ENCODE results near the gene SERINC5. TPM values are rescaled to one million over a fixed set of nuclear protein-coding genes. Genes with fewer than 3 reads are reported as not detected.
"Not testable (repeated sequence)": the region's sequence is repeated elsewhere in the genome, so short reads cannot be mapped to it uniquely, and the experiment has no call there.

The SERINC5 gene
- polyA plus RNA-seq, 3 donors, result 5.0 to 35.9 (median 7.3) TPM

GRCh38 chr5:80116000-80116399, 139.8 kb downstream of the SERINC5 start:
- no CpG with 5 or more reads among the region's 4 CpGs for WGBS (ENCODE audit: insufficient coverage)
- Histone ChIP-seq H3K4me2 (replicated peaks; ENCODE audit: extremely low read depth, low read length, poor library complexity, severe bottlenecking) (no peak overlapping the region), H3K36me3 (replicated peaks in 1 of 2; ENCODE audit: control insufficient read depth in 1 of 2, insufficient read depth in 2 of 2, low read length in 2 of 2) (no peaks in the 10 kb centered on the region), H3K27ac (ENCODE audit: low read depth in 1 of 2, low read length in 2 of 2) (no peak overlapping the region), H4K20me1 (ENCODE audit: insufficient read depth, low read length) (no peaks in the 10 kb centered on the region), H3K79me2 (ENCODE audit: insufficient read depth, low read length) (no peaks in the 10 kb centered on the region), H3K4me1 (ENCODE audit: control insufficient read depth in 1 of 2, insufficient read depth in 2 of 2, low read length in 2 of 2) (peaks cover 0 to 4% of the 10 kb centered on the region in 2 donors), H3K4me3 (replicated peaks in 1 of 3; ENCODE audit: low read depth in 2 of 3, low read length in 3 of 3) (no peak overlapping the region), H3K9me3 (replicated peaks in 1 of 2; ENCODE audit: control insufficient read depth in 1 of 2, insufficient read depth in 1 of 2, low read length in 2 of 2) (peaks cover 0 to 11% of the 10 kb centered on the region in 2 donors), H3K9ac (ENCODE audit: insufficient read depth, low read length, poor library complexity, severe bottlenecking) (no peak overlapping the region), H2AFZ (ENCODE audit: insufficient read depth, low read depth, low read length, poor library complexity, severe bottlenecking) (no peak overlapping the region), H3K27me3 (ENCODE audit: control insufficient read depth in 2 of 2, insufficient read depth in 2 of 2, low read length in 2 of 2) (no peaks in the 10 kb centered on the region)
- H3K36me3 Mint-ChIP-seq, result peaks cover 12 to 13% of the 10 kb centered on the region in 2 donors
- no peak overlapping the region for H3K4me3 Mint-ChIP-seq
- peaks cover 9 to 24% (median 19%) of the 10 kb centered on the region in 7 donors for H3K9me3 Mint-ChIP-seq
- no peak for DNase-seq
- H3K27me3 Mint-ChIP-seq (ENCODE audit: low read depth in 3 of 3), result no peaks in the 10 kb centered on the region
- H3K4me1 Mint-ChIP-seq, result peaks cover 7% of the 10 kb centered on the region
- intact Hi-C loops (cut with micrococcal nuclease), result no loop called here
- TF ChIP-seq, protein P1, sequence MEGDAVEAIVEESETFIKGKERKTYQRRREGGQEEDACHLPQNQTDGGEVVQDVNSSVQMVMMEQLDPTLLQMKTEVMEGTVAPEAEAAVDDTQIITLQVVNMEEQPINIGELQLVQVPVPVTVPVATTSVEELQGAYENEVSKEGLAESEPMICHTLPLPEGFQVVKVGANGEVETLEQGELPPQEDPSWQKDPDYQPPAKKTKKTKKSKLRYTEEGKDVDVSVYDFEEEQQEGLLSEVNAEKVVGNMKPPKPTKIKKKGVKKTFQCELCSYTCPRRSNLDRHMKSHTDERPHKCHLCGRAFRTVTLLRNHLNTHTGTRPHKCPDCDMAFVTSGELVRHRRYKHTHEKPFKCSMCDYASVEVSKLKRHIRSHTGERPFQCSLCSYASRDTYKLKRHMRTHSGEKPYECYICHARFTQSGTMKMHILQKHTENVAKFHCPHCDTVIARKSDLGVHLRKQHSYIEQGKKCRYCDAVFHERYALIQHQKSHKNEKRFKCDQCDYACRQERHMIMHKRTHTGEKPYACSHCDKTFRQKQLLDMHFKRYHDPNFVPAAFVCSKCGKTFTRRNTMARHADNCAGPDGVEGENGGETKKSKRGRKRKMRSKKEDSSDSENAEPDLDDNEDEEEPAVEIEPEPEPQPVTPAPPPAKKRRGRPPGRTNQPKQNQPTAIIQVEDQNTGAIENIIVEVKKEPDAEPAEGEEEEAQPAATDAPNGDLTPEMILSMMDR (IDR thresholded peaks at IDR 0.05), result no peak
- no peak overlapping the region for H3K27ac Mint-ChIP-seq

DNA sequence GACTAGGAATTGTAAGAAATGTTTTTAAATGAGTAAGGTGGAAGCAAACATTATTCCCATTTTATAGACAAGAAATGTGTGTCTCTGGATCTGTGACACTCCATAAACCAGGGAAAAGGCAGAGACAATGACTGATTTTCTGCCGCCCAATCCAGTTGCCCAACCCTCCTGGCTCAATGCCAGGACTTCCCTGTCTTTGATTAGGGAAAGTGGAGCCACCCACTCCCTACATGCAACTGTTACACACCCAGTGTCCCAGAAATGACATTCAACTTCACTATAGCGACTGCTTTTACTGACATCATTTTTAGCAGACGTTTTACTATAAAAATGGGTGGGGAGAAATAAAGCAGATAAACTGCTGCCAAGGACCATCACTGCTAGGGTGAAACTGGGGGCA, 141.0 kb downstream of the SERINC5 start:
- Mint-ChIP-seq H3K36me3 (peaks cover 12% of the 10 kb centered on the region in 2 donors), H3K4me3 (no peak overlapping the region), H3K27ac (no peak overlapping the region), H3K4me1 (peaks cover 7% of the 10 kb centered on the region), H3K9me3 (peaks cover 9 to 21% (median 18%) of the 10 kb centered on the region in 7 donors), H3K27me3 (ENCODE audit: low read depth in 3 of 3) (peaks cover 0 to 2% (median 2%) of the 10 kb centered on the region in 3 donors)
- WGBS (ENCODE audit: insufficient coverage), result no CpG with 5 or more reads among the region's 3 CpGs
- H3K9me3 ChIP-seq (replicated peaks in 1 of 2; ENCODE audit: control insufficient read depth in 1 of 2, insufficient read depth in 1 of 2, low read length in 2 of 2), result peaks cover 0 to 11% of the 10 kb centered on the region in 2 donors
- H4K20me1 ChIP-seq (ENCODE audit: insufficient read depth, low read length), result no peaks in the 10 kb centered on the region
- intact Hi-C loops (cut with micrococcal nuclease), result no loop called here
- H3K36me3 ChIP-seq (replicated peaks in 1 of 2; ENCODE audit: control insufficient read depth in 1 of 2, insufficient read depth in 2 of 2, low read length in 2 of 2), result no peaks in the 10 kb centered on the region
- no peak overlapping the region for H3K4me3 ChIP-seq (replicated peaks in 1 of 3; ENCODE audit: low read depth in 2 of 3, low read length in 3 of 3)
- no peak overlapping the region for H3K4me2 ChIP-seq (replicated peaks; ENCODE audit: extremely low read depth, low read length, poor library complexity, severe bottlenecking)
- peaks cover 0 to 4% of the 10 kb centered on the region in 2 donors for H3K4me1 ChIP-seq (ENCODE audit: control insufficient read depth in 1 of 2, insufficient read depth in 2 of 2, low read length in 2 of 2)
- no peak overlapping the region for H3K27ac ChIP-seq (ENCODE audit: low read depth in 1 of 2, low read length in 2 of 2)
- no peaks in the 10 kb centered on the region for H3K79me2 ChIP-seq (ENCODE audit: insufficient read depth, low read length)
- DNase-seq, result no peak
- TF ChIP-seq, protein P1 (IDR thresholded peaks at IDR 0.05), result no peak
- no peak overlapping the region for H3K9ac ChIP-seq (ENCODE audit: insufficient read depth, low read length, poor library complexity, severe bottlenecking)
- H2AFZ ChIP-seq (ENCODE audit: insufficient read depth, low read depth, low read length, poor library complexity, severe bottlenecking), result no peak overlapping the region
- no peaks in the 10 kb centered on the region for H3K27me3 ChIP-seq (ENCODE audit: control insufficient read depth in 2 of 2, insufficient read depth in 2 of 2, low read length in 2 of 2)

GRCh38 chr5:80111376-80111990, 144.4 kb downstream of the SERINC5 start:
- WGBS (ENCODE audit: insufficient coverage), result 62% methylated on average over 3 of the region's 5 CpGs
- H3K9me3 Mint-ChIP-seq, result peaks cover 7 to 16% (median 12%) of the 10 kb centered on the region in 7 donors

More at GRCh38 chr5:80111376-80111990, 144.4 kb downstream of the SERINC5 start:
- H3K4me2 ChIP-seq (replicated peaks; ENCODE audit: extremely low read depth, low read length, poor library complexity, severe bottlenecking); H3K79me2 ChIP-seq (ENCODE audit: insufficient read depth, low read length); H3K36me3 ChIP-seq (replicated peaks in 1 of 2; ENCODE audit: control insufficient read depth in 1 of 2, insufficient read depth in 2 of 2, low read length in 2 of 2); H3K4me1 ChIP-seq (ENCODE audit: control insufficient read depth in 1 of 2, insufficient read depth in 2 of 2, low read length in 2 of 2); H3K27me3 Mint-ChIP-seq (ENCODE audit: low read depth in 3 of 3); H3K4me3 ChIP-seq (replicated peaks in 1 of 3; ENCODE audit: low read depth in 2 of 3, low read length in 3 of 3); H3K4me3 Mint-ChIP-seq; H4K20me1 ChIP-seq (ENCODE audit: insufficient read depth, low read length); DNase-seq; H3K27me3 ChIP-seq (ENCODE audit: control insufficient read depth in 2 of 2, insufficient read depth in 2 of 2, low read length in 2 of 2); H3K4me1 Mint-ChIP-seq; H2AFZ ChIP-seq (ENCODE audit: insufficient read depth, low read depth, low read length, poor library complexity, severe bottlenecking); H3K27ac Mint-ChIP-seq; H3K27ac ChIP-seq (ENCODE audit: low read depth in 1 of 2, low read length in 2 of 2); intact Hi-C loops (cut with micrococcal nuclease); H3K9ac ChIP-seq (ENCODE audit: insufficient read depth, low read length, poor library complexity, severe bottlenecking): not testable (repeated sequence)
- H3K36me3 Mint-ChIP-seq, result peaks cover 9 to 12% of the 10 kb centered on the region in 2 donors
- H3K9me3 ChIP-seq (replicated peaks in 1 of 2; ENCODE audit: control insufficient read depth in 1 of 2, insufficient read depth in 1 of 2, low read length in 2 of 2), result peaks cover 0 to 11% of the 10 kb centered on the region in 2 donors
